Middle frontal gyrus (tissue), 1 donor: ENCODE measurements around the gene ADAM19.

Experiments used
- DNase-seq: peaks from one replicate; pipeline ENCODE4 v3.0.0-alpha.2; 2015; ENCODE audit warnings: low spot score; ENCODE audit errors: extremely low spot score

Gene ADAM19

DNA sequence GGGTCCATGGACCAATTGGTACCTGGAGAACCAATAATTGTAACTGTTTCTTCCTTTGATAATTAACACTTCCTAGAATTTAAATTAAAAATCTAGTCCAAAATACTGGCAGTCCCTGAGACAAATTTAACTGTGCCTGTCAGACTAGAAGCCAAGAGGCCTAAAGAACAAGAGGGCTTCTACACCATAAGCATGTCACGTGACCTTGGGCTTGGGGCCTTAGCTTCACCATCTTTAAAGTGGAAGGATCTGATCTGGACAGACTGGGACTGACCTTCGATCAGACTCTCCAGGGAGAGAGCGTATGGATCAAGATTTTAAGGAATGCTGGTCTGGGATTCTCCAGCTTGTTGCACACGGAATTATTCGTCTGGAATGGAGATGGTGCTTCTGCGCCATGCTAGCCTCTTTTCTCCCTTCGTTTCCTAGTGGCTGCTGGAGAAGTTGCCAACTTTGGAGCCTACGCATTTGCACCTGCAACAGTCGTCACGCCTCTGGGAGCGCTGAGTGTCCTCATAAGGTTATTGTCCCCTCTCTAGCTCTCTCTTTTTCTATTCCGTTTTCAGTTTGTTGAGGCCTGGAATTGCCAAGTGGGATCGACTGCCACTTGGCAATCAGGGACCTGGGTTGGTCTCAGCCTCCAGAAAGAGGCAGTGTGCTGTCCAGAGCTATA, 107.1 kb downstream of the ADAM19 start:
- DNase-seq, result no peak

DNA sequence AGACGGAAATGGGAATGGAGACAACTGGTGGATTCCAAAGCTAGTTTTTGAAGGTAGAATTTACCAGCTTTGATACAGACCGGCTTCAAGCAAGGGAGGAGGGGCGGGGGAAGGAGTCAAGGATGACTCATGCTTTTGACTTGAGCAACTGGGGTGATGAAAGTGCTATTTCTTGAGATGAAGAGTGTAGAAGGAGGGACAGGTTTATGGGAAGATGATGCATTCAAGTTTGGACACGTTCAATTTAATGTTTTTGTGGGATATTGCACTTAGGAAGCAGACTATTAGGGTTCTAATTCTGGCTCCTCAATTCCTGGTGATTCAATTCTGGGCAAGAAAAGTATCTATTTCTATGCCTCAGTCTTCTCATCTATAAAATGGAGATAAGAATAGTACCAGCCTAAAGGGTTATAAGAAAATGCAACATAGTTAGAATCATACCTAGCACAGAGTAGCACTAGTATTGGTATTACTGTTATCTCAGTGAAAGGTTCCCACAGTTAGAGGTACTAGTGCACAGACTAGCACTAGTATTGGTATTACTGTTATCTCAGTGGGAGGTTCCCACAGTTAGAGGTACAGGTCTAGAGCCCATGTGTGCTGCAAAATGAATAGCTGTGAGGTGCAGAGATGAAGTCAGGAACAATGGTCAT, 110.9 kb downstream of the ADAM19 start:
- DNase-seq, result no peak

DNA sequence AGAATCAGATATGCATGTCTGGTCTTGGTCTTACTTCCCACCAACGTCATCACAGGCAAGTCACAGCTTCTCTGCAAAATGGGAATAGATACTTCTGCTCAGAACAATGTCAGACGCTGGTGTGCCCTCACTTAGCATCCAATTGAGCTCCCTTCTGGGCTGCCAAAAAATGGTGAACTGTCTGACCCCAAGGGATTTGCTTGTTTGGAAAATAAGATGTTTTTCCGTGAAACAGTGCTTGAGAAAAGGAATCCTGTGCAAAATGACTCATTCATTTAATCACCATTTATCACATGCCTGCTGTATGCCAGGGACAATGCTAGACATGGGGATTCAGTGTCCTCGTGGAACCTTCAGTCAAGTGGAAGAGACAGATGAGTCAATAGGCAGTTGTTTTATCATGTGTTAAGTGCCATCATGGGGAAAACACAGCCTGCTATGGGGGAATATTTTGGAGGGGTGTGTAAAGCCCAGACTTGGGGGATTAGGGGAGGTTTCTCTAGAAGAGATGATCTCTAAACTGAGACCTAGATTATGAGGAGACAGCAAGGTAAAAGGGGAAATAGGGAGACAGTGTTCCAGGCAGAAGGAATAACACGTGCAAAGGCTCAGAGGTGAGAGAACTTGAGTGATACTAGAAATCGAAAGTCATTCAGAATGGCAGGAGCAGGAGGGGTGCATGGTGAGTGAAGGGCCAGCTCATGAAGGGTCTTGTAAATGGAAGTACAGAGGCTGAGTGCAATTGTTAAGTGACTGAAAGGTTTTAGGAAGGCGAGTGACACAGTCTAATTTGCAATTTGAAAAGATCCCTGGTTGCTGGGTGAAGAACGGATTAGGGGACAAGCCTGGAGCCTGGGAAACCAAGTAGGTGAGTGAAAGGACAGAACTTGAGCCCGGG, 111.7 kb downstream of the ADAM19 start:
- DNase-seq, result no peak

DNA sequence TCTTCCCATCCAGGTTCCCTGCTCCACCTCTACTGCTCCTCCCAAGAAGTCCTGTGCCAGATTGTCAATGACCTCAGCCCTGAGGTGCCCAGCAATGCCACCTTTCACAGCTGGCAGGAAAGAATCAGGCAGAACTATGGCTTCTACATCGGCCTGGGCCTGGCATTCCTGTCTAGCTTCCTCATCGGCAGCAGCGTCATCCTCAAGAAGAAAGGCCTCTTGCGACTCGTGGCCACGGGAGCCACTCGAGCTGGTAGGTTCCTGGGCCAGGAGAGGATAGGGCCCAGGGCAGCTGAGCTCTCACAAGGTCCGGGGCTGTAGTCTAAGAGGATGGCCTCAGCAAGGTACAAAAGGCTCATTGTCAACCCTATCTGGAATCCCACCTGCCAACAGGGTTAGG, 112.5 kb downstream of the ADAM19 start:
- no peak for DNase-seq

DNA sequence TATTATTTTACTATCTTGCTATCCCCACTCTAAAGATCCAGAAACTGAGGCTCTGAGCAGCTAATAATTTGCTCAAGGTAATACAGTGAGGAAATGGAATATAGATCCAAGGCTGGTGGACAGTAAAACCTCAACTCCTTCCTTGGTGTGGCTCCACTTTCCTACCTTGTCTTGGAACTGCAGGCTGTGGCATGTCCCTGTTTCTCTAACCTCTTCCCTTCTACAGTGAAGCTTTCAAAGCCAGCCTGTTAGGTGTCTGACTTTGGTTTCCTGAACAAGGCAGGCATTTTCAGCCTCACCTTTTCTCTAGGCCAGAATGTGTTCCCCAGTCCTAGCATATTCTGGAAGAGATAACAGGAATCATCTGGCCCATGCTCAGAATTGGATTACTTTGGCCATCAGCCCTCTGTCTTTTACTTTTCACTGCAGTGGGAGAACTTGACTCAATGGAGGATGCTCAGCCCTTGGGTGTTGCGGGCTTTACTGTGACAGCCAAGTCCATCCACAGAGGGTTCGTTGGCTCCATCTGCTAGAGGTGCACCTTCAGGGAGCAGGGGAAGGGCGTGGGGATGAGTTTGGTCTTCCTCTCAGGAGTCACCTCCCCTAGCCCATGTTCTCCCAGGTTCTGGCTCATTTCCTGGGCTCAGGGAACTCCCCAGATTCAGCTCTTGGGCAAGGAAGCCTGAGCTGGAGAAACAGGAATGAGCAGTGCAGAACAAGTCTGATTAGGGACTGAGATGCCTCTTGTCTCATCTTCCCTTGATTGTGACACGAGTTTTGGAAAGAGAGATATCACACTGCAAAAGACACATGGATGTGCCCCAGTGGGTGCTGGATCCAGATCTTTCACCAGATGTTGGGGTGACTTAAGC, 114.4 kb downstream of the ADAM19 start:
- DNase-seq, result no peak

DNA sequence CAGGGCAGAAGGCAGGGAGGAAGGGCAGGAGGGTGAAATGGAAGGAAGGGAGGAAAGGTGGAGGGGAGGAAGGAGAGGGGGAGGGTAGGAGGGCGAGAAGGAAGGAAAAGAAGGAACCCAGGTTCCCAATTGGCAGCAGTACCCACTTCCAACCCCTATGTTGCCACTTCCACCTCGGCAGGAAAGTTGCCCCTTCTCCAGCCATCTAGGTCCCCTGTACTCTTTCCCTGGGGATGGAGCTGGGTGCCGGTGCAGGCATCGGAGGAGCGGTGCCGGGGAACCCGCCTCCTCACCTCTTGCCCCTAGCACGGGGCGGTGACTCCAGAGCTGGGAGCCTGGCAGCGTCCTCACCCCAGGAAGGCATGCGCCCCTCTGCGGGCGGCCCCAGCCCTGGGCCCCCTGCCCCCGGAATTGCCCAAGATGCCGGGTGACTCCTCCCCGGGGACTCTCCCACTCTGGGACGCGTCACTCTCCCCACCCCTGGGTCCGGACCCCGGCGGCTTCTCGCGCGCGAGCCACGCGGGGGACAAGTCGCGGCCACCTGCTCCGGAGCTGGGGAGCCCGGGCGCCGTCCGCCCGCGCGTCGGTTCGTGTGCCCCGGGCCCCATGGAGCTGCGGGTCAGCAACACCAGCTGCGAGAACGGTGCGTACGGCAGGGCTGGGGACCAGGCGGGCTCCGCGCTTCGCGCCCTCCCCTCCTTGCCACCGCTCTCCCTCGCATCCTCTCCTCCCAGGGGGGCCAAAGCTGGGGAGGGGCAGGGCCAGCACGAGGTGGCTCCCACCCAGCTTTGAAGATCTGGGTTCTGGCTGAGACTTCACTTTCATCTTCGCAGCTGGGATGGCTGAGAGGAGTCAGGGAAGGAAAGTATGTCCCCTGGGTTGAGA, 115.6 kb downstream of the ADAM19 start, which contains the start of gene NIPAL4:
TSS of gene NIPAL4 (plus strand) at position 499 of the 885 bp plus-strand sequence. CDS start at position 607, 108 bp downstream.
- DNase-seq, result no peak

DNA sequence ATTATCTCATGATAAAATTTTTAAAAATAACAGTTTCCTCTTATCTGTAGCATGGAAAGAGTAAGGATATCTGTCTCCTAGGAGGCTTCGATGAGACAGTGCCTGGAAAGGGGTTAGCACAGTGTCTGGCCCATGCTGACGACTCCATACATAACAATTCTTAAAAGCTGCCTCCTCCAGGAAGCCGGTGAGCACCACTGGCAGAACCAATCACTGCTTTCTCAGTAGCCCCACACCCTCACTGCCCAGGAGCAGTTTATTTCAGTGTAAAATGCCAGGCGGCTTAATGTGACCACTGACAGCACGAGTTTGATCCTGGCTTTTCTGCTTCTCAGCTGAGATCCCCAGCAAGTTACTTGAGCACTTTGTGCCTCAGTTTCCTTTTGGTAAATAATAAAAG, 116.7 kb downstream of the ADAM19 start:
- no peak for DNase-seq

DNA sequence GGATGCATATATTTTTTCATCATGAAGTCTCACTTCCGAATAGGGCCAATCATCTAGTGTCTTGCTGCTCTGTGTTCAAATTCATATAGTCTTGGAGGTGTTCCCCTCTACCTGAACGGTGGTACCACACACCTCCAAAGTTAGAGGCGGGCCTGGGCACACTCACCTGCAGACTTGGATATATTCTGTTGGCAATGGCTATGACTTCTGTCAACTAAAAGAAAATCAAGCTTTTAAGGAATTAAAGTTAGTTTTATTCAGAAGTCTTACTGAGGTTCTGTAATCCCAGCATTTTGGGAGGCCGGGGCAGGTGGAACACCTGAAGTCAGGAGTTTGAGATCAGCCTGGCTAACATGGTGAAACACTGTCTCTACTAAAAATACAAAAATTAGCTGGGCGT, 118.2 kb downstream of the ADAM19 start:
- DNase-seq, result no peak

DNA sequence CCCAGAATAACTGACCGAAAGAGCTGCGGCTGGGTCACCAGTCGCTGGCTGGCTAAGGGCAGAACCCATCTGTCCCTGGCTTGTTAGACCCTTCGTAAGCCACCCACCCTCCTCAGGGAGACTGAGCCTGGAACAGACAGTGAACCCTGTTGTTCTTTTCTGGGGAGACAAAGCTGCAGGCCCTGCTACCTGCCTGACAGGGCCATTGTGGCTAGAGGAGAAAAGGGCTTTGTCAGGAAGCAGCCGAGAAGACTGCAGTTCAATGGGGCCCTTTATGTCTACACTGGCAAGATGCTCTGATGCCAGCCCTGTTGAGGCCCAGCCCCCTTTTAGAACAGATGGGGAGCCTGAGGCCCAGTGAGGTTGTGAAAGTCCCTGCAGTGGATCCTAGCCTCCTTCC, 119.3 kb downstream of the ADAM19 start:
- DNase-seq, result peak; percentile 65

DNA sequence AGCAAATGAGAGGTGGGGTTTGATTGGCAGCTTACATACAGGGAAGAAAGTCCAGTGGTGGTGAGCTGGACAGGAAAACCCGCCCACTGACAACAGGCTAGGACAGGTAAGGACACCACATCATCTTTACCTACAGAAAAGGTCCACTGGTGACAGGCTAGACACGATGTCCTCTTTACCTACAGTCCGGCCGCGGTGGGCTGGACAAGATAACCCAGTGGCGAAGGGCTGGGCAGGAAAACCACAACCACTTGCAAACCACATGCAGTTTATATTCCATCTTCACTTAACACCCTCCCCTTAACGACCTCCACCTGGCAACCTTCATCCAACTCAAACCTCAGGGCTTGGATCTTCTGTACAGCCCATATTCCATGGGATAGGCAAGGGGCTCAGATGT, 120.5 kb downstream of the ADAM19 start:
- no peak for DNase-seq

DNA sequence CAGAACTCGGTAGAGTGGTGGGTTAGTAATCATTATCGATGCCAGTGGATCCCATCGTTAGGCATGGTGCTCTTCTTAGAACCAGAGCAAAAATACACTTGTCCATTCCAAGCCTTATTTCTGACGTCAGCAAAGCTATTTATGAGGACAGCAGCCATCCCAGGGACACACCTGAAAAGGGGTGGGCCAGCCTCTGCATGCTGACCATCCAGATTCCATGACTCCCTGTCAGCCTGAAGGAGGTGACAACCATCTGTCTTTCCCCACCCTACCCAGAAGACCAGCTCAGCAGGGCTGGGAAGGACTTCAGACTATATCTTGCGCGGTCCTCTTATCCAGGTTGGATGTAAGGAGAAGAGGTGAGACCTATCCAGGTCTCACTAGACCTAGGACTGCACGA, 121.3 kb downstream of the ADAM19 start:
- no peak for DNase-seq

DNA sequence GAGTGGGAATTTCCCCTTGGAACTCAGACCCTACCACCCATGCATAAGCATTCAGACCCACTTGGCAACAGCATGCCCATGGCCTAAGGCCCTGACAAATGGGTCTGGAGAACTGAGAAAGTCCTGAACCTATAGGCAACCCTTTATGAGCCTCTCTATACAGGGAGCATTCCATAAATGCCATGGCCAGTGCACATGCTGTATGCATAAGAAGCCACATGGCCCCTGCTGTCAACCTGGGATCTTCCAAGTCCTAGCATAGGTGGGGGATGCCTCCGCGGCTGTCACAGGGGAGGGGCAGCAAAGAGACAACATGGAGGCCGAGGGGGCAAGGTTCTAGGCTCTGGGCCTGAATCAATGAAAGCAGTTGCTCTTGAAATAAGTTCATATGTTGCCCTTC, 123.8 kb downstream of the ADAM19 start:
- no peak for DNase-seq

DNA sequence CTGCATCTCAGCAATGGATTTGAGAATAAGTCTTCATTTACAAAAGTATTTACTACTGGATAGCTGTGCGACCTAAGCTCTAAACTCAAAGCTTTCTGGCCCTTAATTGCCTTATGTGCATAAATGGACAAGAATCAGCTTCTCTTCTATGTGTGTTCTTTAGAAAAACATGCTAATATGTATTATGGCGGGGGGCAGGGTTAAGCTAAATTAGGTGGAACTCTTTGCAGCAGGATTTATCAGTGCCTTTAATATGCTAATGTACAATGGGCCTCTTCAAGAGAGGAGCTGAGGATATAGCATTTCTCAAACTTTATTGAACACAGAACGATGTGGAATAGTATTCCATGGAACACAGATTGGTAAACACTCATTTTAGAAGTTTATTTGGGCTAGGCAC, 125.6 kb downstream of the ADAM19 start:
- DNase-seq, result no peak

DNA sequence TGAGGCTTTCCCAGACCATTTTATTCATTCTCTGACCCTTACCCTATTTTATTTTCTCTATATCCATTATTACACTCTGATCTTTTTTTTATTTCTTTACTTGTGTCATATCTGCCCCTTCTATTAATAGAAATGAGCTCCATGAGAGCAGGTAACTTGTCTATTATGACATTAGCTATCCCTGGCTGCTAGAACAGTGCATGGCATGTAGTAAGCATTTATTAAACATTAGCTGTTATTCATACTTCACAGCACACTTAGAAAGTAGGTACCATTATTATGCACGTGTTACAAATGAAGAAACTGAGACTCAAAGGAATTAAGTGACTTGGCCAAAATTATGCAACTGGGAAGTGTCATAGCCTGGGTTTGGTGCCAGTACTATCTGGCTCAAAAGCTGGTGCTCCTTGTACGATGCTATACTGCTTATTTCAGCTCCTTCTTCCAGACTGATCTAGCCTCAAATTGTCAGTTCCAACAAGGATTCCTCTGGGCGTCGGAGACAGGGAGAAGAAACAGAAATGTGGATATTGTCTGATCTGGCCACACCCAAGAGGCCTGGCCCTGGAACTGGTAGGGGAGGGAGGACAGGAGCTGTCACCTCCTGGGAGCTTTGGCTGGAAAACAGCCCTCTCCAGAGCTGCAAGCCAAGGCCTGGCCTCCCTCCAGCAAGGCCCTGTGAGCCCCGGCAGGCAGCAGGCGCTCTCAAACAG, 126.4 kb downstream of the ADAM19 start:
- DNase-seq, result no peak

DNA sequence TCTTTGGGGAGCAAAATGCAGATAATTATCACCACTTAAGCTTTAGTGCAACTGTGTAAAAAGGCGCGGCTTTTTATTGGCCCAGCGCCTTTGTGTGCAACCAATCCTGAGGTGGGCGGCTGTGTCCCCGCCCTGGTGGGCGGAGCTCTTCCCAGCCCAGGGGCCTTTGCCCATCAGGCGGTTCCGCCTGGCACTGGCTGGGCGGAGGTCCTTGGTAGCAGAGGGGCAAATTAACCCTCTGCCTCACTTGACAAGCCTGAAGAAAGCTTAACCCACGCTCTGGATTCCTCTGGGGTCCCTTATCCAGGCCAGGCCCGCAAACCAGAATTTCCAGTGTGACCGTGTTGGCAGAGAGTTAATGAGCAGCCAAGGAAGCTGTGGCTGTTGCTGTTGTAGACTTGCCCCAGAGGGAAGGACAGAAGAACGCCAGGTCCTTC, 128.4 kb downstream of the ADAM19 start:
- DNase-seq, result no peak

DNA sequence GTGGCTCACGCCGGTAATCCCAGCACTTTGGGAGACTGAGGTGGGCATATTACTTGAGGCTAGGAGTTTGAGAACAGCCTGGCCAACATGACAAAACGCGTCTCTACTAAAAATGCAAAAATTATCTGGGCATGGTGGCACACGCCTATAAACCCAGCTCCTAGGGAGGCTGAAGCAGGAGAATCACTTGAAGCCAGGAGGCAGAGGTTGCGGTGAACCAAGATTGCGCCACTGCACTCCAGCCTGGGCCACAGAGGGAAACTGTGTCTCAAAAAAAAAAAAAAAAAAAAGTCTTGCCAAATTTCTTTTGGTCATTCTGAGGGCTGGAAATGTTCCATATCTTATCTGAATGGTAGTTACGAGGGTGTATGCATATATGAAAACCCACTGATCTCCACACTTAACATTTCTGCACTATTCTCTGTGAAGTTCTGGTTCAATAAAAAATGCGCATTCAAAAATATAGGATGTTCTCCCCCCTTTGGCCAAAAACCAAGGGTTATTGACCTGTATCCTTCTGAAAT, 129.1 kb downstream of the ADAM19 start:
- no peak for DNase-seq

DNA sequence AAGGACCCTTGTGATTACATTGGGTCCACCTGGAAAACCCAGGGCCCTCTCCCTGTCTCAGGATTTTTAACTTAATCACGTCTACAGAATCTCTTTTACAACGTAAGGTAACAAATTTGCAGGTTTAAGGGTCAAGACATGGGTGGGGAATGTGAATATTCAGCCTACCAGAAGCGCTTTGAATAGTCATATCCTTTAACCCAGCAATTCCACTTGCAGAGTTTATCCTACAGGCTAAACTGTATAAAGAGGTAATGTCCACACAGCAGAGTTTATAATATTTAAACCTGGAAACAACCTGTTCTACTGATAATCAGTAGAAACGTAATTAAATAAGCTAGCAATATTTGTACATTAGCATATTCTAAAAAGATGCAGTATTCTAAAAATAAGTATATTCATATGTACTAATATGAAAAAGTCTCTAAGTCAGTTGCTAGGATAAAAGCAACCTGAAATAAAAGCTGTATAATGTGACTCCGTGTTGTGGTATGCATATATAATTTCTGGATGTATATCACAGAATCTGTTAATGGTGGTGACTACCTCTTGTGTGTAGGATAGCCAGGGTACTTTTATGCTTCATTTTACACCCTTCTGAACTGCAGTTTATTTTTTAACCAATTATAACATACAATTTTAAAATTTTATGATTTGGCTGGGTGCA, 129.7 kb downstream of the ADAM19 start:
- no peak for DNase-seq

DNA sequence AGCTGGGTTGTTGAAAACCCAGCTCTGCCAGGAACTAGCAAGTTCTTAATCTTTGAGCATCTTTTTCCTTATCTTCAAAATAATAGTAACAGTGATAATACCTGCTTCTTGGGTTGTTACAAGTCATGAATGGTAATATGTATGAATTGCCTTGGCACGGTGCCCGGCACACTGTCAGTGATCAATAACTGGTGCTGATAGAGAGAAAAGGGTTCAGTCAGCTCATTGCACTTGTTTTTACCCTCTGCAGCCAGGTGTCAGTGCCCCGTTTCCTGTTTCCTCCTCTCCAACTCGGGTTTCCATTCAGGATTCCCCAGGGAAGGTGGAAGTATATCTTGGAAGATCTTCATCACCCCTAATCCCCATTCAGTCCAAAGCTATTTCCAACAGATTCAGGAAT, 131.4 kb downstream of the ADAM19 start:
- no peak for DNase-seq
